GM12892 (cell line): ENCODE results near the gene NAALADL2.

ENCODE experiments used
- POLR2A ChIP-seq: IDR thresholded peaks from 2 replicates; pipeline ENCODE4 v1.6.1; 2011; ENCODE audit warnings: low read depth, low read length, control low read depth
- POLR2AphosphoS5 ChIP-seq: IDR thresholded peaks from 2 replicates; pipeline ENCODE4 v1.6.1; 2011; ENCODE audit warnings: low read depth, low read length, control low read depth
- TAF1 ChIP-seq: IDR thresholded peaks from 2 replicates; pipeline ENCODE4 v1.6.1; 2011; ENCODE audit warnings: low read depth, mild to moderate bottlenecking, control low read depth, low read length, borderline replicate concordance

DNA sequence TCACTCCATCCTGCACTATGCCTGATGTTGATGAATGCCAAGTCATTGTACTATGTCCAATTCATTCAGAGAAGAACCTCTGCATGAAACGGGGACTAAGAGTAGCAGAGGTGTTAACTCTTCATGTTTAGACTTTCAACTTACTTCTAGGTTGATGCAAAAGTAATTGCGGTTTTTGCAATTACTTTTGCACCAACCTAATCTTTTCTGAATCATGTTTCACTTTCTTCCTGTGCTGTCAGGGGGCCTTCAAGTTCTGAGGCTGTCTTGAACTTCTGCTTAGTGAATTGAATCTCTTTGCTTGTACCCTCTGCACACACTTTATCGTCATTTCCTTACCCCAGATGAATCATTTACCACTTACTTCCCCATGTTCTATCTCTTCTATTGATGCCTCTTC is 636.2 kb downstream of the NAALADL2 start:
- TF ChIP-seq POLR2AphosphoS5 (no peak), POLR2A (no peak), TAF1 (no peak)
